ENCODE results near the gene SPATA6L.

DNA sequence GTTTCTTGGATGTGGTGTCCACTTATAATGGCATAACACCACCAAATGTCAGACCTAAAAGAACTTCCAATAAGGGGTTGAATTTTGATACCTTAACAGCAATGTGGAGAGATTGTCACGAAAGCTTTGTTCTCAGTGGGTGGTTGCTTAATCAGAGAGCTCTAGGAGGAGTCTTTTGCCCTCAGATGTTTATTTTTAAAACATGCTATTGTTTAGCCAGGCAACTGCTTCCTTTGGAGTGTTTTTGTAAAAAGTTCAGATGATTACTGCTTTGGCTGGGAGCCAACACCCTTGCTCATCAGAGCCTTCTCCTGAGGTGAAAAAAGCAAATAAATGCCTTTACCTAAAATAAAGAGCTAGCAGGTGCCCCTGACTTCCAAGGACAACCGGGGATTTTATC, 111.0 kb downstream of the SPATA6L start:
- TF ChIP-seq ZFX (IDR thresholded peaks at IDR 0.05) (no peak), EZH2 (IDR thresholded peaks at IDR 0.05) (no peak), POLR2AphosphoS5 (IDR thresholded peaks at IDR 0.05; ENCODE audit: low read depth, low read length) (no peak), SRF (IDR thresholded peaks at IDR 0.05; ENCODE audit: low read depth) (no peak), RAD21 (IDR thresholded peaks at IDR 0.05; ENCODE audit: low read depth) (no peak)
- TF ChIP-seq, protein P1, sequence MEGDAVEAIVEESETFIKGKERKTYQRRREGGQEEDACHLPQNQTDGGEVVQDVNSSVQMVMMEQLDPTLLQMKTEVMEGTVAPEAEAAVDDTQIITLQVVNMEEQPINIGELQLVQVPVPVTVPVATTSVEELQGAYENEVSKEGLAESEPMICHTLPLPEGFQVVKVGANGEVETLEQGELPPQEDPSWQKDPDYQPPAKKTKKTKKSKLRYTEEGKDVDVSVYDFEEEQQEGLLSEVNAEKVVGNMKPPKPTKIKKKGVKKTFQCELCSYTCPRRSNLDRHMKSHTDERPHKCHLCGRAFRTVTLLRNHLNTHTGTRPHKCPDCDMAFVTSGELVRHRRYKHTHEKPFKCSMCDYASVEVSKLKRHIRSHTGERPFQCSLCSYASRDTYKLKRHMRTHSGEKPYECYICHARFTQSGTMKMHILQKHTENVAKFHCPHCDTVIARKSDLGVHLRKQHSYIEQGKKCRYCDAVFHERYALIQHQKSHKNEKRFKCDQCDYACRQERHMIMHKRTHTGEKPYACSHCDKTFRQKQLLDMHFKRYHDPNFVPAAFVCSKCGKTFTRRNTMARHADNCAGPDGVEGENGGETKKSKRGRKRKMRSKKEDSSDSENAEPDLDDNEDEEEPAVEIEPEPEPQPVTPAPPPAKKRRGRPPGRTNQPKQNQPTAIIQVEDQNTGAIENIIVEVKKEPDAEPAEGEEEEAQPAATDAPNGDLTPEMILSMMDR (IDR thresholded peaks at IDR 0.05 in 2 of 3, conservative IDR thresholded peaks at IDR 0.05 in 1 of 3; ENCODE audit: borderline replicate concordance in 1 of 3, insufficient read depth in 1 of 3, low read depth in 2 of 3, low read length in 2 of 3) = no peak

All from HCT116 (cell line).